Aorta (tissue), 5 donors: ENCODE measurements around the gene NDC1. TPM values are rescaled to one million over a fixed set of nuclear protein-coding genes. Genes with fewer than 3 reads are reported as not detected.
A peak's percentile ranks its signal among the peaks of the same experiment; 100 is the strongest.
"Not testable (repeated sequence)": the region's sequence is repeated elsewhere in the genome, so short reads cannot be mapped to it uniquely, and the experiment has no call there.

Source experiments
- ATAC-seq: fragments of 200-7000 bp; cut with Tn5 transposase; one replicate; pipeline ENCODE4 v1.9.1; 2022; ENCODE audit warnings: moderate library complexity; ENCODE audit not compliant: low FRiP score
- DNase-seq, 2 donors: peaks; one replicate each; pipeline ENCODE4 v3.0.0-alpha.2; 2020
- H3K27ac ChIP-seq, 2 donors: one replicate each; pipeline ENCODE4 v1.5.1; 2013; ENCODE audit warnings: low read length in 2 of 2, mild to moderate bottlenecking in 2 of 2, moderate library complexity in 2 of 2, control low read depth in 1 of 2, inconsistent platforms in 1 of 2, low read depth in 1 of 2
- H3K27me3 ChIP-seq, 2 donors: one replicate each; pipeline ENCODE4 v1.6.1; 2013; ENCODE audit warnings: control low read depth in 1 of 2, low read length in 1 of 2, mild to moderate bottlenecking in 1 of 2, moderate library complexity in 1 of 2; ENCODE audit not compliant: insufficient read depth in 2 of 2, control insufficient read depth in 1 of 2
- H3K36me3 ChIP-seq, 2 donors: one replicate each; pipeline ENCODE4 v1.6.1; 2013; ENCODE audit warnings: control low read depth in 1 of 2, low read length in 1 of 2, mild to moderate bottlenecking in 1 of 2; ENCODE audit not compliant: insufficient read depth in 2 of 2, control insufficient read depth in 1 of 2
- H3K4me1 ChIP-seq, 2 donors: one replicate each; pipeline ENCODE4 v1.6.1; 2013; ENCODE audit warnings: low read length in 2 of 2, control low read depth in 1 of 2, mild to moderate bottlenecking in 1 of 2, moderate library complexity in 1 of 2; ENCODE audit not compliant: insufficient read depth in 2 of 2, control insufficient read depth in 1 of 2
- H3K4me3 ChIP-seq, 2 donors: one replicate each; pipeline ENCODE4 v1.5.1; 2013; ENCODE audit warnings: low read length in 2 of 2, control low read depth in 1 of 2, mild to moderate bottlenecking in 1 of 2
- H3K9me3 ChIP-seq: one replicate; pipeline ENCODE4 v1.6.1; 2013; ENCODE audit warnings: mild to moderate bottlenecking, low read length; ENCODE audit not compliant: control insufficient read depth
- WGBS, 2 donors: extraction: QIAGEN DNeasy Blood & Tissue Kit; methylation state at CpG; one replicate each; pipeline ENCODE4 v1.1.7; 2013; 5-methylcytosine and 5-hydroxymethylcytosine counted together
- intact Hi-C, 2 donors: fragments of 100-400 bp; cut with DNase I; formaldehyde crosslinking; loops; one replicate each; pipeline versions ENCODE4 v1.14.2 to v1.15.0; 2022
- long read RNA-seq, 2 donors: library from polyadenylated mRNA; unstranded; transcript quantifications; one replicate each; pipeline ENCODE4 v2.0.0, GENCODE V29; 2020 to 2021
- polyA plus RNA-seq, 2 donors: library from polyadenylated mRNA; stranded (reverse); fragments of 200-250 nt; gene quantifications; one replicate each; pipeline ENCODE4 v1.2.3, GENCODE V29; 2013
- total RNA-seq, 2 donors: library from RNA; stranded (reverse); fragmentation: NEBNext Ultra II Directional; extraction: Animal tissue kit (Norgen Biotek cat#: 25700); gene quantifications; one replicate each; pipeline ENCODE4 v1.2.1, GENCODE V29; 2021
- donor health status: healthy with polysubstance abuse.
- donor health status: Bipolar disorder and iron deficiency.
- donor health status: DM: no; HTN: no; CAD: no.
- donor health status: DM: no; HTN: no; CAD: no.
- donor health status: DM: yes; HTN: yes; CAD: no.

Gene NDC1
- total RNA-seq (1 to 10 TPM; 6.8 to 6.9 TPM), polyA plus RNA-seq (1 to 10 TPM; 2.6 to 3.3 TPM)
- long read RNA-seq, donor 1, partial matches to known transcripts, result 2 of 2 reads
- long read RNA-seq, donor 1, other reads (novel, unspliced or antisense), result 0 of 2 reads
- long read RNA-seq, donor 2, full-length matches to known transcripts, result 2 of 4 reads
- long read RNA-seq, donor 2, partial matches to known transcripts, result 1 of 4 reads
- long read RNA-seq, donor 2, other reads (novel, unspliced or antisense), result 1 of 4 reads

GRCh38 chr1:53837924-53838653 is at the start of gene NDC1:
Gene NDC1, minus strand, starts transcription at chr1:53838296. Its CDS starts 35 bp downstream, at chr1:53838261.
- peak; percentile 98 for ATAC-seq
- peaks cover 0 to 4% of the 10 kb centered on the region in 2 donors for H3K4me1 ChIP-seq
- H3K27me3 ChIP-seq, result no peaks in the 10 kb centered on the region
- no peaks in the 10 kb centered on the region for H3K9me3 ChIP-seq
- intact Hi-C loops, result no loop called here
- H3K36me3 ChIP-seq, result no peaks in the 10 kb centered on the region
- peak within 1 kb of the TSS; percentile 54 to 91 for H3K4me3 ChIP-seq
- WGBS, 2 donors, result 0 to 1% methylated on average over 58 to 59 of the region's 59 CpGs
- peak within 1 kb of the TSS; percentile 88 to 95 for H3K27ac ChIP-seq
- DNase-seq, result peak; percentile 93 to 95

GRCh38 chr1:53883600-53883999 is 45.5 kb upstream of the NDC1 start:
- H3K36me3 ChIP-seq, result peaks cover 0 to 11% of the 10 kb centered on the region in 2 donors
- ATAC-seq, result not testable (repeated sequence)

GRCh38 chr1:53881853-53882252 is 43.8 kb upstream of the NDC1 start:
- not testable (repeated sequence) for DNase-seq, H3K27me3 ChIP-seq, H3K27ac ChIP-seq, ATAC-seq, H3K4me1 ChIP-seq, H3K9me3 ChIP-seq, H3K4me3 ChIP-seq, H3K36me3 ChIP-seq
- intact Hi-C loops, result loop anchor here in 1 of 2 donors (2.0 to 10.0 kb wide), 2 partner anchors 67 to 173 kb away; partner anchors contain the start of genes TCEANC2 and TMEM59
- 98% methylated on average over 2 of the region's 2 CpGs for WGBS, 2 donors

More at GRCh38 chr1:53883600-53883999, 45.5 kb upstream of the NDC1 start:
- not testable (repeated sequence) for H3K4me3 ChIP-seq, DNase-seq, H3K27me3 ChIP-seq, H3K27ac ChIP-seq, H3K4me1 ChIP-seq, H3K9me3 ChIP-seq
- intact Hi-C loops, result loop anchor here in 1 of 2 donors (10.0 kb wide), 1 partner anchor 171 kb away; the partner anchor contains the start of genes TCEANC2 and TMEM59
- 95 to 96% methylated on average over 6 of the region's 6 CpGs for WGBS, 2 donors

- Histone ChIP-seq H3K27me3 (no peaks in the 10 kb centered on the region), H3K9me3 (no peaks in the 10 kb centered on the region), H3K4me1 (no peaks in the 10 kb centered on the region), H3K27ac (no peak overlapping the region), H3K4me3 (no peak overlapping the region), H3K36me3 (peaks cover 4 to 5% of the 10 kb centered on the region in 2 donors)
- WGBS, 2 donors, result 37 to 40% methylated on average over 5 of the region's 5 CpGs
- ATAC-seq (no peak), DNase-seq (no peak)
- intact Hi-C loops, result loop anchor here in 1 of 2 donors (10.0 kb wide), 1 partner anchor 186 kb away; no protein-coding TSS in a partner anchor
Measured at GRCh38 chr1:53878492-53879105, 40.5 kb upstream of the NDC1 start.

GRCh38 chr1:53875150-53875549 is 37.1 kb upstream of the NDC1 start:
- not testable (repeated sequence) for DNase-seq, H3K27ac ChIP-seq, H3K4me1 ChIP-seq, H3K36me3 ChIP-seq, H3K9me3 ChIP-seq, H3K27me3 ChIP-seq, ATAC-seq, H3K4me3 ChIP-seq
- intact Hi-C loops, result loop anchor here in 1 of 2 donors (10.0 kb wide), 1 partner anchor 190 kb away; no protein-coding TSS in a partner anchor
- WGBS, 2 donors, result 93 to 94% methylated on average over 2 of the region's 2 CpGs

- peaks cover 2 to 9% of the 10 kb centered on the region in 2 donors for H3K36me3 ChIP-seq
- H3K27ac ChIP-seq, result no peak overlapping the region
- intact Hi-C loops, result loop anchor here in 1 of 2 donors (10.0 kb wide), 1 partner anchor 193 kb away; no protein-coding TSS in a partner anchor
- no peak overlapping the region for H3K4me3 ChIP-seq
- no peak for ATAC-seq
- no peak for DNase-seq
- H3K4me1 ChIP-seq, result no peaks in the 10 kb centered on the region
- H3K9me3 ChIP-seq, result no peaks in the 10 kb centered on the region
- no peaks in the 10 kb centered on the region for H3K27me3 ChIP-seq
- 74 to 86% methylated on average over 5 of the region's 5 CpGs for WGBS, 2 donors
Measured at GRCh38 chr1:53871773-53872484, 33.8 kb upstream of the NDC1 start.

GRCh38 chr1:53871221-53871620 is 33.1 kb upstream of the NDC1 start:
- no peak for ATAC-seq

More at GRCh38 chr1:53871221-53871620, 33.1 kb upstream of the NDC1 start:
- Histone ChIP-seq H3K27me3 (no peaks in the 10 kb centered on the region), H3K9me3 (no peaks in the 10 kb centered on the region), H3K4me3 (no peak overlapping the region), H3K4me1 (no peaks in the 10 kb centered on the region), H3K27ac (no peak overlapping the region), H3K36me3 (peaks cover 4 to 9% of the 10 kb centered on the region in 2 donors)
- WGBS, 2 donors, result 64% methylated on average over 4 of the region's 4 CpGs
- DNase-seq, result no peak
- intact Hi-C loops, result loop anchor here in 1 of 2 donors (10.0 kb wide), 1 partner anchor 194 kb away; no protein-coding TSS in a partner anchor
